ENCODE measurements around the gene PITHD1. TPM values are rescaled to one million over a fixed set of nuclear protein-coding genes. Genes with fewer than 3 reads are reported as not detected.
"Not testable (repeated sequence)": the region's sequence is repeated elsewhere in the genome, so short reads cannot be mapped to it uniquely, and the experiment has no call there.

The PITHD1 gene
- polyA plus RNA-seq, 3 donors, result 23.6 to 41.9 (median 38.8) TPM

DNA sequence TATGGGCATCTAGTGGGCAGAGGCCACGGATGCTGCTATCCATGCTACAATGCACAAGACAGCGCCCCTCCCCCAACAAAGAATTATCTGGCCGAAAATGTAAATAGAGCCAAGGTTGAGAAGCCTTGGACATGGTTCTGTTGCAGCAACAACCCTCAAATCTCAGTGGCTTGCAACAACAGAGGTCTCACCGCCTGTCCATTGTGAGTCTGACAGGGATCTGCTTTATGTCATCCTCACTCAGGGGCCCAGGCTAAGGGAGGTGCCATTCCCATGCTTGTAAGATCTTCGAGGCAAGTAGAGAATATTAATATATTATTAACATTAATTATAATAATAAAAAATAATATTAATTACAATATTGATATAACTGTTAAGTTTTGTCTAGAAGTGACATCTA lies 9.5 kb upstream of the PITHD1 start:
- 71 to 89% (median 77%) methylated on average over 5 of the region's 5 CpGs for WGBS, 3 donors
- H3K27ac ChIP-seq (ENCODE audit: low read depth, low read length), result no peak overlapping the region

DNA sequence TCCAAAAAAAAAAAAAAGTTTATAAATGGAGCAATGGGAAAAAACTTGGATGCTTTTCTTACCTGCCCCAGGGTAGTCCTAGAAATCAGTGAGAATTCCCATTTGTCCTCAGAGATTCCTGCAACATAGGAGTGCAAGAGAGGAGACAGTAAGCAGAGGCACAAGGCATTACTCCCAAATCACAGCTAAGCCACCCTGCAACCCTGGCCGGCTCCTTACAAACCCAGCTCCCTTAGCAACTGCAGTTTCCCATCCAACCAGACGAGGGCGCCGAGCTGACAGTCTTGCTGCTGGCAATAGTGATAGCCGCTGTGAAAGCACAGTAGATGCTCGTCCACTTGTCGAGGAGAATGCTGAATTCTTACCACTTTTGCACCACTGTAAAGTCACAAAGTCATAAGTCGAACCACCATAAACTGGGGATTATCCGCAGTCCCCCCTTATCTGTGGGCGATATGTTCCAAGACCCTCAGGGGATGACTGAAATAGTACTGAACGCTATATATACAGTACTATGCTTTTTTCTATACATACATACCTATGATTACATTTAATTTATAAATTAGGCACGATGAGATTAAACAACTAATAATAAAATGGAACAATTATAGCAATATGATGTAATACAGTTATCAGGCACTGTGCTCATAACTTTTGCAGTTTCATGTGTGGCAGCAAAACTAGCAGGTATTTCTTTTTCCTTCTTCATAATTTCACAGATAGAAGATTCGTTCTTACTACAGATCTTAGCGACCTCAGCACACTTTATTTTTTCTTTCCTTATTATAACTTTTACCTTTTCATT lies 6.0 kb upstream of the PITHD1 start:
- WGBS, 3 donors, result 14 to 17% (median 17%) methylated on average over 14 of the region's 14 CpGs
- H3K27ac ChIP-seq (ENCODE audit: low read depth, low read length), result no peak overlapping the region

DNA sequence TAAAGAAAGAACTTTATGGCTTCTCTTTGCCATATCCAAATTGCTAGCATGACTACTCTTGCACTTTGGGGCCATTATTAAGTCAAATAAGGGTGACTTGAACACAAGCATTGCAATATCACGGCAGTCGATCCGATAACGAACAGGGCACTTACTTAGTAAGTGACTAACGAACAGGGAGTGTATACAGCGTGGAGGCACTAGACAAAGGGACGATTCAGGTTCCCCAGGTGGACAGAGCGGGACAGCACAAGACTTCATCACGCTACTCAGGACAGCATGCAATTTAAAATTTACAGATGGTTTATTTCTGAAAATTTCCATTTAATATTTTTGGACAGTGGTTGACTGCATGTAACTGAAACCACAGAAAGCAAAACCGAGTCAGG lies 5.4 kb upstream of the PITHD1 start:
- 81 to 92% (median 87%) methylated on average over 10 of the region's 10 CpGs for WGBS, 3 donors

DNA sequence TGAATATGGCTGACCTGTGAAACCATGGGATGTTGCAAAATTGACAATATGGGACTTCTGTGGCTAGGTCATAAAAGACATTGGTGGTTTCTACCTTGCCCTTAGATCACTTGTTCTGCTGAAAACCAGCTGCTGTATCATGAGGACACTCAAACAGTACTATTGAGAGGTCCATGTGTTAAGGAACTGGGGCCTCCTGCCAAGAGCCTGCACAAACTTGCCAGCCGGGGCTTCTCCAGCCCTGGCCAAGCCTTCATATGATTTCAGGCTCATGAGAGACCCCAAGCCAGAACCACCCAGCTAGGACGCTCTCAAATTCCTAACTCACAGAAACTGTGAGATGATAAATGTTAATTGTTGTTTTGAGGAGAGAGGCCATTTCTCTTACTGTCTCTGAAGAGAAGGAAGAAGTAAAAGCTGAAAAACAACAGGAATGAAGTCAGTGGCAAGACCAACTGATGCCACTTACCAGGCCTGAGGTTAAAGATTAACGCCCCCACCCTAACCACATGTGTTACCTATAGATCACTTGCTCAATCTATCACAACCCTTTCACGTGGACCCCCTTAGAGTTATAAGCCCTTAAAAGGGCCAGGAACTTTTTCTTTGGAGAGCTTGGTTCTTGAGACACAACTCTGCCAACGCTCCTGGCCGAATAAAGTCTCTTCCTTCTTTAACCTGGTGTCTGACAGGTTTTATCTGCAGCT lies 3.9 kb upstream of the PITHD1 start:
- WGBS, 3 donors, result 69 to 77% (median 72%) methylated on average over 6 of the region's 6 CpGs
- H3K27ac ChIP-seq (ENCODE audit: low read depth, low read length), result no peak overlapping the region

More for the DNA sequence above, 5.4 kb upstream of the PITHD1 start:
- H3K27ac ChIP-seq (ENCODE audit: low read depth, low read length), result no peak overlapping the region

DNA sequence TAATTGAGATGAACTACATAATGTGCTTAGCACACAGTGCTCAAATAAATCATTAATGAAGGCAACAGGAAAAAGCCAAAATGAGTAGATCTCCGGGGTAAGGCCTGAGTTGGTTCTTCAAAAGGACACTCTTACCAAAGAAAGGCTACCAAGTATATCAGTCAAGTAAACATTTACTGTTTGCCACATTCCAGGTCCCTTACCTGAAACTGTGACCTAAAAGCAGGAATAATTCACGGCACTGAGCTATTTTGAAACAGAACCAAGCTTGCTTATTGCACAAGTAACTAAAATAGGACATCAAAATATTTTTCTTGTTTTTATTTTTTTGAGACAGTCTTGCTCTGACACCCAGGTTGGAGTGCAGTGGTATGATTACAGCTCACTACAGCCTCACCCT lies 2.0 kb upstream of the PITHD1 start:
- no peak overlapping the region for H3K27ac ChIP-seq (ENCODE audit: low read depth, low read length)
- 57 to 65% (median 62%) methylated on average over 2 of the region's 2 CpGs for WGBS, 3 donors

DNA sequence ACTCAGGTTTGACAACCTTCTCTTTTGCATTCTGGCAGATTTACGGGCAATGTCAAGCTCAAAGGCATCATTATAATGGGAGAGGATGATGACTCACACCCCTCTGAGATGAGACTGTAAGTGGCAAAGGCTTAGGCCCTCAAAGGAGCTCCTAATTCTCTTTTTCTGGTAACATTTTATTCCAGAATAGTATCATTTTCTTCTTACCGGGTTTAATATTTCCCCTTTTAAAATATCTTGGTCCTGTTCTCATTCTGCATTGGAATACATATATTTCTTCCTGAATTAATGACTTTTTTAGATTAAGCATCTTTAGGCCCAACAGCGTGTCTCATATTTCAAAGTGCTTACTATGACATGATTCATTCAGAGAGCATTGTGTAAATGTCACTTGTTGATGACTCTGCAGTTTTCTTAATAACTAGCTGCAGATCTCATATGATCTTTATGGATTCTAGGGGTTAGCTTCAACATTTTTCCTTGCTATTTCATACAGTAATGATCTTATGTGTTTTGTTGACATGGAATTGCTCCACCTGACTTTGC lies 1.7 kb downstream of the PITHD1 start:
- H3K27ac ChIP-seq (ENCODE audit: low read depth, low read length), result no peak overlapping the region
- 78 to 79% (median 79%) methylated on average over 3 of the region's 3 CpGs for WGBS, 3 donors

DNA sequence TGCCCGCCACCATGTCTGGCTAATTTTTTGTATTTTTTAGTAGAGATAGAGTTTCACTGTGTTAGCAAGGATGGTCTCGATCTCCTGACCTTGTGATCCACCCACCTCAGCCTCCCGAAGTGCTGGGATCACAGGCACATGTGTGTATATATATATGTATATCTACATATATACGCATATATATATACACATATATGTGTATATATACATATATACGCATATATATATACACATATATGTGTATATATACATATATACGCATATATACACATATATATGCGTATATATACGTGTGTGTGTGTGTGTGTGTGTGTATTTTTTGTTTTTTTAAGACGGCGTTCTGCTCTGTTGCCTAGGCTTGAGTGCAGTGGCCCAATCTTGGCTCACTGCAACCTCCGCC lies 4.9 kb downstream of the PITHD1 start:
- H3K27ac ChIP-seq (ENCODE audit: low read depth, low read length), result not testable (repeated sequence)
- 91 to 95% (median 95%) methylated on average over 11 of the region's 11 CpGs for WGBS, 3 donors

DNA sequence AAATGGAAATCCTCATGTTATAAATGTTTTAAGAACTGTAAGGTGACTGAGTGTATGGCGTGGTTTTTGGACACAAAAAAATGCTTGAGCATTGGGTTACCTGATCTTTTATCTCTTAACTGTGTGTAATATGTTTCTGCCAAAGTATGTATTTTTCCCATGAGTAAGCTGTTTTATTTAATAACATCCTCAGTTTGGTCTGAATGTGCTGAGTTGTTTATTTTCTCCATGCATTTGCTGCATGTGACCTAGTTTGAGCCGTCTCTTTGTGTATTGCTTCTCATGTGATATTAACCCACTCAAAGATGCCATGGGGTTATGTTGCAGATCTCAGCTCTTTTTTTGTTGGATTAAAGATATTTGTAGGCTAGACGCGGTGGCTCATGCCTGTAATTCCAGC lies 6.6 kb downstream of the PITHD1 start:
- H3K27ac ChIP-seq (ENCODE audit: low read depth, low read length), result no peak overlapping the region
- WGBS, 3 donors, result 83 to 87% (median 84%) methylated on average over 4 of the region's 4 CpGs

DNA sequence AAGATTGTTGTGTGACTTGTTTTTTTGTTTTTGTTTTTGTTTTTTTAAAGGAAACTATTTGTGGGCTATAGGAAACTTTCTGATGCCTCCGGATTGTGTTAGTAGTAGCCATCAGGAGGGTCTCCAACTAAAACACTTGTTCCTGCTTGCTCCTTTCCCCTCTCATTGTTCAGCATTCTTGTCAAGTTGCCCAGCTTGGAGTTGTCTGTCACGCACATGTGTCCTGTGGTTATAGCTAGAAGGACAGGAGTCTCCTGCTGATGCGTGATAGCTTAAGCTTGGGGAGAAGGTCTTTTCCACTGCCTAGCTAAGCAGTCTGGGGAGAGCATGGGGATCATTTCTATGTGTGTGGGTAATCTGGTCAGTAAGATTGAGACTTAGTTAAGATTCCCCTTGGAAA lies 9.5 kb downstream of the PITHD1 start:
- WGBS, 3 donors, result 89 to 90% (median 90%) methylated on average over 3 of the region's 3 CpGs
- H3K27ac ChIP-seq (ENCODE audit: low read depth, low read length), result no peak overlapping the region

DNA sequence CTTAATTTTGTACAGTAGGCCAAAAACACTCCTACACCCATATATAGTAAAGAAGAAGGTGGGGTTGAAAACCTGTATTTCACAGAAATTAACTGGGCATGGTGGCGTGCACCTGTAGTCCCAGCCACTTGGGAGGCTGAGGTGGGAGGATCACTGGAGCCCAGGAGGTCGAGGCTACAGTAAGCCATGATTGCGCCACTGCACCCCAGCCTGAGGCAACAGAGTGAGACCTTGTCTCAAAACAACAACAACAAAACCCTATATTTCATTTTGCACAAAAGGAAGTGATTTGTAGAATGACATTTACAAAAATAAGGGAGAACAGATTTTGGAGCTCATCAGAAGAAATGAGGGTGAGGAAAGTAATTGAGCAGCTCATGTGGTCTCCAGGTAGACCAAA lies 10.5 kb downstream of the PITHD1 start:
- no peak overlapping the region for H3K27ac ChIP-seq (ENCODE audit: low read depth, low read length)
- WGBS, 3 donors, result 85 to 97% (median 93%) methylated on average over 3 of the region's 3 CpGs

DNA sequence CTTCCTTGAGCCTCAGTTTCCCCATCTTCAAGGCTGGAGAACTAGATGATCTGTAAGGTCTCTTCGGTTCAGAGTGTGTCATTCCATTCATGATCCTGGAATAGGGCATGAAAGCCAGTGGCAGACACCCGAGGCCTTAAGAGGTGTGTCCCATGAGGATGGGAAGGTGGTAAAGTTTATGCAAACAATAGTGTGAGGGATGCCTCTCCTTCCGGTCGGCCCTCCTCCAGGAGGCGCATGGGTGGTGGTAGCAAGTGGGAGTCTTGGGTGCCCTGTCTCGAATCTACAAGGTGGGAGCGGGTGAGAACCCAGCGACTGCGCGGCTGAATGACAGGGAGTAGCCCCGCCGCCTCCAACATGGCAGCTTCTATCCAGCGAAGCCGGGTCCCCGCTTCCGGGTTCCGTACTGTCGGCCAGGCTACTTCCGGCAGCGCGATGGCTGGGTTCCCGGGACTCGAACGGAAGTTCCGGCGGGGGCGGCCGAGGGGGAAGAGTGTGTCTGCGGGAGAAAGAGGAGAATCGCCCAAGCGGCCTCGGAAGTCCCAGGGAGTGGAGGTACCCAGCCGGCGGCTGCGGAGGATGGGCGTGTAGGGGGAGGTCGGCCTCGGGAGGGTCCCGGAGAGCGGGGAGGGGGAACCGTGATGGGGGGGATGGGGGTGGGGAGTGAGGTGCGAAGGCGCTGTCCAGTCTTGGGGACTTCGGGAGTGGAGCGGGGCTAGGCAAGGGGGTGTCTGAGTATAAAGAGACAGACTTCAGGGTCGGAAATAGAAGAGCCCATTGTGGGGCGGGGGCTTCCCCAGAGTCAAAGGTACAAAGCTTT lies 12.7 kb downstream of the PITHD1 start, which contains the start of gene LYPLA2:
Gene LYPLA2, plus strand, starts transcription at position 450 of the 820 bp plus-strand sequence. CDS start 1,538 bp downstream, outside the sequence.
- no peak within 1 kb of the TSS for H3K27ac ChIP-seq (ENCODE audit: low read depth, low read length)
- 1% methylated on average over 43 to 47 of the region's 47 CpGs for WGBS, 3 donors

DNA sequence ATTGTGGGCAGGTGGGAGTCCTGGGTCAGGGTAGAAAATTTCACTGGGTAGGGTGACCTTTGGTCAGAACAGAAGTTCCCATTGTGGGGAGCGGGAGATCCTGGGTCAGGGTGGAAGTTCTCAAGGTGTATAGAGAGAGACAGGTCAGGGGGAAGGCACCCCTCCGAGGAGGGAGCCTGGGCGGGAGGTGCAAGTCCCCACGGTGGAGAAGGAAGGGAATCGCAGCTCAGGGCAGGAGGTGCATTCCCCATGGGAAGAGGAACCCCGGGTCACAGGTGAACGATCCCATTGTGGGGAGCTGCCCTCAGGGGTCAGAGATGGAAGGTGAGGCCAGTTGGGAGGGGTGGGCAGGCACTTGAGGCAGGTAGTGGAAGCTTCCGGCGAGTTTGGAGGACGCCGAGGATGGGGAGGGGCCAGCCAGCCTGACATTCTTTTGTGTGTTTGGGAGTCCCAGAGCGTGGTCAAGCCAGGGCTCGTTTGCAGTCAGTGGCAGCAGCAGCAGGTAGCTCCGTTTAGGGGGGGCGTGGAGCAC lies 13.4 kb downstream of the PITHD1 start:
- no peak overlapping the region for H3K27ac ChIP-seq (ENCODE audit: low read depth, low read length)
- WGBS, 3 donors, result 0 to 2% (median 1%) methylated on average over 14 to 15 of the region's 15 CpGs

DNA sequence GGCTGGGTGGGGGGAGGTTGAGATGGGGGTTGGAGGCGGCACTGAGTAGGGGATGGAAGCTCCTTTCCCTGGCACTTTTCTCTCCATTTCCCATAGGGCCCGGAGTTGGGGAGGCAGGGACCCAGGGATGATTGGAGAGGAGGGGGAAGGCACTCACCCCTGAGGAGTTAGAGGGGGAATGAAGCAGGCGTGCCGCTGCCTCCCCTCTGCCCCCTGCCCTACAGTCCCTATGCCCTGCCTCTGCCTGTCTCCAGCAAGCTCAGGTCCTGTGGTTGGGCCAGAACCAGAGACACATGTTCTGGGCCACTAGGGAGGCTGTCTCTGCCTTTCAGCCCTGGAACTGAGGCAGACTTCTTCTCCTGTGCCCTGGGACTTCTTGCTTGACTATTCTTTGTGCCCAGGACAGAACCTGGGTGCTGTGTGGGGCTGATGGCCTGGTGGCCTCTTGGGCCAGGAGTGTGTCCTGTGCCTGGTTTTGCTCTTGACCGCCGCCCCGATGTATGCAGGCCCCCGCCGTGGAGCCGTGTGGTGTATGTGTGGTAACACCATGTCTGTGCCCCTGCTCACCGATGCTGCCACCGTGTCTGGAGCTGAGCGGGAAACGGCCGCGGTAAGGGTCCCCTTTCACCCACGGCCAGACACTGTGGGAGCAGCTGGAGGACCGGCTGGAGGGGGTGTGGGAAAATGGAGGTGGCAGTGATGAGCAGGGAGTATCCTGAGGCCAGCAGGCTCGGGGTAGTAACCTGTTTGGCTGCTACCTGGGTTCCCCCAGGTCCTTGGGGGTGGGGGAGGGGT lies 14.1 kb downstream of the PITHD1 start:
- WGBS, 3 donors, result 60 to 69% (median 62%) methylated on average over 17 to 19 of the region's 19 CpGs
- H3K27ac ChIP-seq (ENCODE audit: low read depth, low read length), result no peak overlapping the region

DNA sequence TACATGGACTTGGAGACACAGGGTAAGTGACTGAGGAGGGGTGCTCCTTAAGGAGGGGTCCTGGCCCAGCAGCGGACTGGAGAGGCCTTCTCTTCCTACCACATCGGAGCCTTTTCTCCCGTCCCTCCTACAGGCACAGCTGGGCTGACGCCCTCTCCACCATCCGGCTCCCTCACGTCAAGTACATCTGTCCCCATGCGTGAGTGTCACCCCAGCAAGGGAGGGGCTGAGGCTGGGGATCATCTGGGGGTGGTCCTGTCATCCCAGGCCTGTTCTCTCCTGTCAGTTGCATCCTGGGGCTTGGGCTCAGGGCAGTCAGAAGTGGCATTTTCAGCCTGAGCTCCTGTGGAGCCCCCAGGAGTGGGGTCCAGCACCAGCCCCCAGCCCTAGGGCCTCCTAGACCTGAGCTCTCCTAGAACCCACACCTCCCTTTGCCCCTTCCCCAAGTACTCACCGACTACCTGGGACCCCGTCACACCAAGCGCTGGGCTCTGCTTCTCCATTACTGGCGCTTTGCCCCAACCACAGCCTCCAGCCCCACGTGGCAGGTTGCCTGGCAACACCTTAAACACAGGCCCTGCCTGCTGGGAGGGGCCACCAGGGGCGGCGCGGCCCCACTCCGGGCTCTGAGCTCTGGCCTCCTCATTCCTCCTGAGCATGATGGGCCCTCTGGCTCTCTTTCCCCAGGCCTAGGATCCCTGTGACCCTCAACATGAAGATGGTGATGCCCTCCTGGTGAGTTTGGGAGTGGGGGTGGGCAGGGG lies 15.0 kb downstream of the PITHD1 start:
- 58 to 65% (median 60%) methylated on average over 15 to 16 of the region's 16 CpGs for WGBS, 3 donors
- H3K27ac ChIP-seq (ENCODE audit: low read depth, low read length), result no peak overlapping the region

DNA sequence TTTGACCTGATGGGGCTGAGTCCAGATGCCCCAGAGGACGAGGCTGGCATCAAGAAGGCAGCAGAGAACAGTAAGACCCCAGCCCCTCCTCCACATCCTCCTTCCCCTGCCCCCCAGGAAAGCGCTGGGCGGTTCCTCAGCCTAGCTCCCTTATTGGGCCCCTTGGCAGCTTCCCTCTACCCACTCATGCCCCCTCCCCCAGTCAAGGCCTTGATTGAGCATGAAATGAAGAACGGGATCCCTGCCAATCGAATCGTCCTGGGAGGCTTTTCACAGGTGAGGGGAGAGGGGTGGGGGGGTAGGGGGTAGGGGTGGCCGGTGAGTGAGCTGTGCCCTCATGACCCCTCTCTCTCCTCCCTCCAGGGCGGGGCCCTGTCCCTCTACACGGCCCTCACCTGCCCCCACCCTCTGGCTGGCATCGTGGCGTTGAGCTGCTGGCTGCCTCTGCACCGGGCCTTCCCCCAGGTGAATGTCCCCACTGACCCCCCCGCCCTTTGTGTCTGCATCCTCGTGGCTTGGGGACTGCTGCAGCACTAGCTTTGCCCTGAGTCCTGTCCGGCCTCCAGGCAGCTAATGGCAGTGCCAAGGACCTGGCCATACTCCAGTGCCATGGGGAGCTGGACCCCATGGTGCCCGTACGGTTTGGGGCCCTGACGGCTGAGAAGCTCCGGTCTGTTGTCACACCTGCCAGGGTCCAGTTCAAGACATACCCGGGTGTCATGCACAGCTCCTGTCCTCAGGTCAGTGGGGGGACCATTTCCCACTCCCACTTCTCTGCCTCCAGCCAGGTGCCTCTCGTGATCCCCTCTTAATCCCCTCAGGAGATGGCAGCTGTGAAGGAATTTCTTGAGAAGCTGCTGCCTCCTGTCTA lies 15.9 kb downstream of the PITHD1 start:
- H3K27ac ChIP-seq (ENCODE audit: low read depth, low read length), result no peak overlapping the region
- WGBS, 3 donors, result 70 to 75% (median 71%) methylated on average over 13 to 21 of the region's 21 CpGs

DNA sequence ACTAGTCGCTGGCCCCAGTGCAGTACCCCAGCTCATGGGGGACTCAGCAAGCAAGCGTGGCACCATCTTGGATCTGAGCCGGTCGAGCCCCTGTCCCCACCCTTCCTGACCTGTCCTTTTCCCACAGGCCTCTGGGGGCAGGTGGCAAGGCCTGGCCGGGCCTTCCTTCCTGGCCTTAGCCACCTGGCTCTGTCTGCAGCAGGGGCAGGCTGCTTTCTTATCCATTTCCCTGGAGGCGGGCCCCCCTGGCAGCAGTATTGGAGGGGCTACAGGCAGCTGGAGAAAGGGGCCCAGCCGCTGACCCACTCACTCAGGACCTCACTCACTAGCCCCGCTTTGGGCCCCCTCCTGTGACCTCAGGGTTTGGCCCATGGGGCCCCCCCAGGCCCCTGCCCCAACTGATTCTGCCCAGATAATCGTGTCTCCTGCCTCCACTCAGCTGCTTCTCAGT lies 16.5 kb downstream of the PITHD1 start:
- 75 to 81% (median 81%) methylated on average over 9 of the region's 9 CpGs for WGBS, 3 donors
- H3K27ac ChIP-seq (ENCODE audit: low read depth, low read length), result not testable (repeated sequence)

Data from adipose tissue (tissue), 3 donors.